Neuronal stem cell (in vitro differentiated cells): ENCODE data around the gene CCDC74A.
"Not testable (repeated sequence)": the region's sequence is repeated elsewhere in the genome, so short reads cannot be mapped to it uniquely, and the experiment has no call there.

Experiments used
- DNase-seq: peaks from one replicate; pipeline ENCODE4 v3.0.0-alpha.2; 2013; ENCODE audit warnings: low spot score
- H2AFZ ChIP-seq: one replicate; pipeline ENCODE4 v1.6.1; 2013; ENCODE audit warnings: mild to moderate bottlenecking, low read length, inconsistent platforms
- H2AK5ac ChIP-seq: 2 replicates; pipeline ENCODE4 v1.6.1; 2013; ENCODE audit warnings: low read depth, mild to moderate bottlenecking, inconsistent platforms, low read length, moderate library complexity, mixed read lengths
- H2BK120ac ChIP-seq: 2 replicates; pipeline ENCODE4 v1.6.1; 2013; ENCODE audit warnings: low read depth, mild to moderate bottlenecking, inconsistent platforms, low read length, moderate library complexity, mixed read lengths
- H2BK12ac ChIP-seq: one replicate; pipeline ENCODE4 v1.6.1; 2013; ENCODE audit warnings: low read length, inconsistent platforms
- H2BK15ac ChIP-seq: 2 replicates; pipeline ENCODE4 v1.6.1; 2013; ENCODE audit warnings: mild to moderate bottlenecking, low read length, inconsistent platforms, mixed read lengths
- H2BK5ac ChIP-seq: one replicate; pipeline ENCODE4 v1.6.1; 2013; ENCODE audit warnings: inconsistent platforms, mild to moderate bottlenecking, low read length, moderate library complexity
- H3K14ac ChIP-seq: one replicate; pipeline ENCODE4 v1.6.1; 2013; ENCODE audit warnings: low read length, inconsistent platforms
- H3K18ac ChIP-seq: 2 replicates; pipeline ENCODE4 v1.6.1; 2013; ENCODE audit warnings: low read length, inconsistent platforms
- H3K23ac ChIP-seq: 2 replicates; pipeline ENCODE4 v1.6.1; 2013; ENCODE audit warnings: low read depth, mild to moderate bottlenecking, mixed read lengths, low read length, inconsistent platforms; ENCODE audit not compliant: poor library complexity
- H3K27ac ChIP-seq: replicated peaks from 3 replicates; pipeline ENCODE4 v1.5.1; 2013; ENCODE audit warnings: low read length, inconsistent platforms
- H3K27me3 ChIP-seq, 3 experiments: 2 replicates each; pipeline ENCODE4 v1.6.1; 2013; ENCODE audit warnings: low read length in 3 of 3, mild to moderate bottlenecking in 2 of 3, inconsistent platforms in 1 of 3, low read depth in 1 of 3, mixed read lengths in 1 of 3, moderate library complexity in 1 of 3; ENCODE audit not compliant: control insufficient read depth in 3 of 3, insufficient read depth in 3 of 3
- H3K36me3 ChIP-seq, 2 donors: replicated peaks in 1 of 2; 2 replicates each; pipeline ENCODE4 v1.6.1; 2013; ENCODE audit warnings: low read length in 2 of 2; ENCODE audit not compliant: control insufficient read depth in 2 of 2, insufficient read depth in 2 of 2
- H3K4ac ChIP-seq: 2 replicates; pipeline ENCODE4 v1.6.1; 2013; ENCODE audit warnings: inconsistent platforms, mild to moderate bottlenecking, low read length, moderate library complexity
- H3K4me1 ChIP-seq, 2 donors: 1 replicate in 1 of 2; 2 replicates in 1 of 2; pipeline ENCODE4 v1.6.1; 2013; ENCODE audit warnings: low read length in 2 of 2, low read depth in 1 of 2; ENCODE audit not compliant: control insufficient read depth in 2 of 2, insufficient read depth in 1 of 2
- H3K4me2 ChIP-seq: one replicate; pipeline ENCODE4 v1.6.1; 2013; ENCODE audit warnings: mild to moderate bottlenecking, low read length, inconsistent platforms; ENCODE audit not compliant: insufficient read depth, poor library complexity, severe bottlenecking
- H3K4me3 ChIP-seq, 2 donors: 2 replicates each; pipeline ENCODE4 v1.5.1; 2013; ENCODE audit warnings: low read length in 2 of 2, mild to moderate bottlenecking in 2 of 2, inconsistent platforms in 1 of 2, moderate library complexity in 1 of 2
- H3K79me1 ChIP-seq: one replicate; pipeline ENCODE4 v1.6.1; 2013; ENCODE audit warnings: low read depth, mild to moderate bottlenecking, inconsistent platforms, low read length, moderate library complexity
- H3K9ac ChIP-seq: one replicate; pipeline ENCODE4 v1.6.1; 2013; ENCODE audit warnings: mild to moderate bottlenecking, low read depth, low read length, inconsistent platforms; ENCODE audit not compliant: poor library complexity
- H3K9me3 ChIP-seq, 2 donors: replicated peaks in 1 of 2; 2 replicates each; pipeline versions ENCODE3 to v1.6.1; 2013; ENCODE audit warnings: low read length in 2 of 2, mild to moderate bottlenecking in 2 of 2, inconsistent platforms in 1 of 2, low read depth in 1 of 2, mixed read lengths in 1 of 2, moderate library complexity in 1 of 2; ENCODE audit not compliant: control insufficient read depth in 2 of 2, insufficient read depth in 1 of 2
- H4K8ac ChIP-seq: one replicate; pipeline ENCODE4 v1.6.1; 2013; ENCODE audit warnings: low read depth, mild to moderate bottlenecking, inconsistent platforms, low read length, moderate library complexity
- H4K91ac ChIP-seq: one replicate; pipeline ENCODE4 v1.6.1; 2013; ENCODE audit warnings: low read length, low read depth, mild to moderate bottlenecking, inconsistent platforms; ENCODE audit not compliant: poor library complexity
- WGBS, 2 donors: extraction: QIAGEN DNeasy Blood & Tissue Kit; methylation state at CpG; one replicate each; pipeline ENCODE4 v1.1.7; 2013; ENCODE audit warnings: missing lambda C conversion rate in 2 of 2, mixed read lengths in 1 of 2; ENCODE audit not compliant: insufficient read length in 2 of 2, insufficient replicate concordance in 1 of 2; ENCODE audit errors: extremely low coverage in 2 of 2; 5-methylcytosine and 5-hydroxymethylcytosine counted together

The CCDC74A gene

GRCh38 chr2:131544813-131545165, 17.1 kb downstream of the CCDC74A start:
- not testable (repeated sequence) for H3K9me3 ChIP-seq, H3K27ac ChIP-seq, H2BK120ac ChIP-seq, H3K79me1 ChIP-seq, H3K4ac ChIP-seq, H3K27me3 ChIP-seq, H3K4me2 ChIP-seq, H2AFZ ChIP-seq, H3K36me3 ChIP-seq, H4K8ac ChIP-seq, H3K23ac ChIP-seq, H2BK5ac ChIP-seq, H2BK15ac ChIP-seq, DNase-seq, H4K91ac ChIP-seq, H3K9ac ChIP-seq, H3K14ac ChIP-seq, H3K18ac ChIP-seq, H2BK12ac ChIP-seq, H3K4me3 ChIP-seq, H2AK5ac ChIP-seq, H3K4me1 ChIP-seq
- WGBS, 2 donors = no CpG with 5 or more reads among the region's 7 CpGs

GRCh38 chr2:131552871-131553270, 25.2 kb downstream of the CCDC74A start:
- Histone ChIP-seq H3K36me3 (no peaks in the 10 kb centered on the region), H3K4me1 (no peaks in the 10 kb centered on the region), H2BK15ac (no peak overlapping the region), H3K79me1 (no peaks in the 10 kb centered on the region), H3K27me3 (peaks cover 0 to 11% (median 0%) of the 10 kb centered on the region in 3 experiments), H3K14ac (no peak overlapping the region), H3K9ac (no peak overlapping the region), H3K4me2 (no peak overlapping the region), H4K91ac (no peak overlapping the region), H4K8ac (no peak overlapping the region), H3K4me3 (no peak overlapping the region), H2BK120ac (no peak overlapping the region), H2BK12ac (no peak overlapping the region), H2AK5ac (no peak overlapping the region), H3K23ac (no peak overlapping the region), H3K9me3 (no peaks in the 10 kb centered on the region), H3K27ac (no peak overlapping the region), H2AFZ (no peak overlapping the region), H2BK5ac (no peak overlapping the region), H3K4ac (no peak overlapping the region), H3K18ac (no peak overlapping the region)
- no CpG with 5 or more reads among the region's 11 CpGs for WGBS, 2 donors
- DNase-seq = no peak

- WGBS, 2 donors = no CpG with 5 or more reads among the region's 7 CpGs
Observed at GRCh38 chr2:131556998-131557397, 29.3 kb downstream of the CCDC74A start.

GRCh38 chr2:131557558-131558321, 30.1 kb downstream of the CCDC74A start:
- no CpG with 5 or more reads among the region's 5 CpGs for WGBS, 2 donors
- no peak overlapping the region for H4K91ac ChIP-seq
- no peak overlapping the region for H3K18ac ChIP-seq
- H2AK5ac ChIP-seq = no peak overlapping the region
- H3K4ac ChIP-seq = no peak overlapping the region
- H3K9ac ChIP-seq = no peak overlapping the region
- no peaks in the 10 kb centered on the region for H3K79me1 ChIP-seq
- no peak overlapping the region for H3K14ac ChIP-seq
- H2BK12ac ChIP-seq = no peak overlapping the region
- H2BK120ac ChIP-seq = no peak overlapping the region
- peaks cover 0 to 25% (median 0%) of the 10 kb centered on the region in 3 experiments for H3K27me3 ChIP-seq
- no peaks in the 10 kb centered on the region for H3K36me3 ChIP-seq
- H3K23ac ChIP-seq = no peak overlapping the region
- H4K8ac ChIP-seq = no peak overlapping the region
- H3K27ac ChIP-seq = no peak overlapping the region
- no peak overlapping the region for H2BK5ac ChIP-seq
- peaks cover 0 to 2% of the 10 kb centered on the region in 2 donors for H3K4me1 ChIP-seq
- no peak overlapping the region for H3K4me3 ChIP-seq
- H2BK15ac ChIP-seq = no peak overlapping the region
- H2AFZ ChIP-seq = no peak overlapping the region
- no peaks in the 10 kb centered on the region for H3K9me3 ChIP-seq
- DNase-seq = no peak
- H3K4me2 ChIP-seq = no peak overlapping the region

More at GRCh38 chr2:131556998-131557397, 29.3 kb downstream of the CCDC74A start:
- no peaks in the 10 kb centered on the region for H3K36me3 ChIP-seq
- no peak overlapping the region for H4K8ac ChIP-seq
- no peak overlapping the region for H2BK12ac ChIP-seq
- H3K4me3 ChIP-seq = no peak overlapping the region
- no peak overlapping the region for H2AFZ ChIP-seq
- H3K9me3 ChIP-seq = no peaks in the 10 kb centered on the region
- H3K27ac ChIP-seq = no peak overlapping the region
- no peak overlapping the region for H2AK5ac ChIP-seq
- no peak overlapping the region for H2BK15ac ChIP-seq
- H3K4me2 ChIP-seq = no peak overlapping the region
- H3K23ac ChIP-seq = no peak overlapping the region
- H4K91ac ChIP-seq = no peak overlapping the region
- H2BK120ac ChIP-seq = no peak overlapping the region
- H3K79me1 ChIP-seq = no peaks in the 10 kb centered on the region
- no peak overlapping the region for H3K14ac ChIP-seq
- no peak overlapping the region for H2BK5ac ChIP-seq
- peaks cover 0 to 2% of the 10 kb centered on the region in 2 donors for H3K4me1 ChIP-seq
- no peak for DNase-seq
- no peak overlapping the region for H3K18ac ChIP-seq
- H3K4ac ChIP-seq = no peak overlapping the region
- peaks cover 0 to 25% (median 0%) of the 10 kb centered on the region in 3 experiments for H3K27me3 ChIP-seq
- no peak overlapping the region for H3K9ac ChIP-seq
